ENCODE data around the gene DENND2A.
"Not testable (repeated sequence)": the region's sequence is repeated elsewhere in the genome, so short reads cannot be mapped to it uniquely, and the experiment has no call there.

GRCh38 chr7:140625192-140625558, 15.4 kb downstream of the DENND2A start:
- not testable (repeated sequence) for TF ChIP-seq CTCF (IDR thresholded peaks at IDR 0.05 in 8 of 11, conservative IDR thresholded peaks at IDR 0.05 in 3 of 11); POLR2A (IDR thresholded peaks at IDR 0.05)

Measured in spleen (tissue), 7 donors.